HUES48 (cell line): Measurements from ENCODE around the gene WDR20.

ENCODE experiments used
- H3K27ac ChIP-seq: one replicate; pipeline ENCODE4 v1.7.0; 2013; ENCODE audit warnings: low read depth, low read length, inconsistent platforms
- H3K27me3 ChIP-seq: 2 replicates; pipeline ENCODE4 v1.6.1; 2013; ENCODE audit warnings: mild to moderate bottlenecking, low read length; ENCODE audit not compliant: control insufficient read depth, insufficient read depth
- H3K36me3 ChIP-seq: 2 replicates; pipeline ENCODE4 v1.6.1; 2013; ENCODE audit warnings: low read length; ENCODE audit not compliant: control insufficient read depth, insufficient read depth
- H3K4me1 ChIP-seq: 2 replicates; pipeline ENCODE4 v1.6.1; 2013; ENCODE audit warnings: mild to moderate bottlenecking, low read length; ENCODE audit not compliant: control insufficient read depth, insufficient read depth
- H3K4me3 ChIP-seq: 2 replicates; pipeline ENCODE4 v1.5.1; 2013; ENCODE audit warnings: mild to moderate bottlenecking, low read depth, low read length
- H3K9ac ChIP-seq: 2 replicates; pipeline ENCODE4 v1.6.1; 2013; ENCODE audit warnings: mild to moderate bottlenecking, low read depth, low read length, moderate library complexity
- H3K9me3 ChIP-seq: 2 replicates; pipeline ENCODE4 v1.6.1; 2013; ENCODE audit warnings: low read length; ENCODE audit not compliant: control insufficient read depth, insufficient read depth

Gene WDR20

GRCh38 chr14:102251161-102251560 lies 111.5 kb downstream of the WDR20 start:
- H3K36me3 ChIP-seq: no peaks in the 10 kb centered on the region
- peaks cover 18% of the 10 kb centered on the region for H3K27me3 ChIP-seq
- H3K9me3 ChIP-seq: no peaks in the 10 kb centered on the region
- H3K9ac ChIP-seq: no peak overlapping the region
- H3K27ac ChIP-seq: no peak overlapping the region
- no peak overlapping the region for H3K4me3 ChIP-seq
- H3K4me1 ChIP-seq: peaks cover 19% of the 10 kb centered on the region

GRCh38 chr14:102252834-102253801 lies 113.4 kb downstream of the WDR20 start:
- Histone ChIP-seq H3K27ac (no peak overlapping the region), H3K4me3 (no peak overlapping the region), H3K36me3 (no peaks in the 10 kb centered on the region), H3K9me3 (no peaks in the 10 kb centered on the region), H3K9ac (no peak overlapping the region), H3K27me3 (peaks cover 5% of the 10 kb centered on the region; the same call in 1 of the 2 replicates), H3K4me1 (peaks cover 7% of the 10 kb centered on the region)

GRCh38 chr14:102255401-102256190 lies 115.9 kb downstream of the WDR20 start:
- Histone ChIP-seq H3K36me3 (no peaks in the 10 kb centered on the region), H3K9me3 (no peaks in the 10 kb centered on the region), H3K9ac (no peak overlapping the region), H3K27me3 (no peaks in the 10 kb centered on the region), H3K4me1 (no peaks in the 10 kb centered on the region), H3K4me3 (no peak overlapping the region), H3K27ac (no peak overlapping the region)

- H3K4me3 ChIP-seq: no peak overlapping the region
- H3K36me3 ChIP-seq: no peaks in the 10 kb centered on the region
- H3K4me1 ChIP-seq: no peaks in the 10 kb centered on the region
- H3K9ac ChIP-seq: no peak overlapping the region
- no peaks in the 10 kb centered on the region for H3K9me3 ChIP-seq
- no peaks in the 10 kb centered on the region for H3K27me3 ChIP-seq
- no peak overlapping the region for H3K27ac ChIP-seq
Measured at GRCh38 chr14:102256716-102257115, 117.0 kb downstream of the WDR20 start.

GRCh38 chr14:102258136-102258535 lies 118.4 kb downstream of the WDR20 start:
- Histone ChIP-seq H3K9me3 (no peaks in the 10 kb centered on the region), H3K27ac (no peak overlapping the region), H3K9ac (no peak overlapping the region), H3K36me3 (no peaks in the 10 kb centered on the region), H3K27me3 (no peaks in the 10 kb centered on the region), H3K4me3 (no peak overlapping the region), H3K4me1 (peaks cover 4% of the 10 kb centered on the region; the same call in 1 of the 2 replicates)
